ENCODE data around the gene TAGAP.

The TAGAP gene

GRCh38 chr6:159017757-159018559 is 26.8 kb downstream of the TAGAP start:
- TF ChIP-seq SNAI2 (CRISPR knock-in tag; IDR thresholded peaks at IDR 0.05) (no peak), ESRRG (CRISPR knock-in tag; IDR thresholded peaks at IDR 0.05) (no peak), PATZ1 (CRISPR knock-in tag; IDR thresholded peaks at IDR 0.05; ENCODE audit: borderline replicate concordance) (no peak), TSHZ2 (CRISPR knock-in tag; IDR thresholded peaks at IDR 0.05) (no peak), OSR1 (CRISPR knock-in tag; IDR thresholded peaks at IDR 0.05) (no peak), ISL1 (CRISPR knock-in tag; IDR thresholded peaks at IDR 0.05) (no peak), POU6F1 (CRISPR knock-in tag; IDR thresholded peaks at IDR 0.05; ENCODE audit: borderline replicate concordance, low read depth) (no peak), TOX (CRISPR knock-in tag; IDR thresholded peaks at IDR 0.05; ENCODE audit: borderline replicate concordance) (no peak), ZC3H10 (CRISPR knock-in tag; IDR thresholded peaks at IDR 0.05) (no peak), ZNF8 (CRISPR knock-in tag; IDR thresholded peaks at IDR 0.05) (no peak), CREB5 (CRISPR knock-in tag; IDR thresholded peaks at IDR 0.05; ENCODE audit: low read depth) (no peak), ZNF70 (CRISPR knock-in tag; IDR thresholded peaks at IDR 0.05) (no peak), CSRNP3 (CRISPR knock-in tag; IDR thresholded peaks at IDR 0.05) (no peak), PPARA (CRISPR knock-in tag; IDR thresholded peaks at IDR 0.05; ENCODE audit: borderline replicate concordance) (no peak), ZFP30 (CRISPR knock-in tag; IDR thresholded peaks at IDR 0.05) (no peak), ZFP3 (CRISPR knock-in tag; IDR thresholded peaks at IDR 0.05) (no peak)
- no peak for ATAC-seq

GRCh38 chr6:159014406-159014805 is 30.4 kb downstream of the TAGAP start:
- no peak for ATAC-seq
- TF ChIP-seq TOX (CRISPR knock-in tag; IDR thresholded peaks at IDR 0.05; ENCODE audit: borderline replicate concordance) (no peak), TSHZ2 (CRISPR knock-in tag; IDR thresholded peaks at IDR 0.05) (no peak), CSDC2 (CRISPR knock-in tag; IDR thresholded peaks at IDR 0.05) (no peak), TCF4 (CRISPR knock-in tag; IDR thresholded peaks at IDR 0.05; ENCODE audit: borderline replicate concordance) (no peak), ZNF70 (CRISPR knock-in tag; IDR thresholded peaks at IDR 0.05) (no peak), CSRNP3 (CRISPR knock-in tag; IDR thresholded peaks at IDR 0.05) (no peak), CREB5 (CRISPR knock-in tag; IDR thresholded peaks at IDR 0.05; ENCODE audit: low read depth) (no peak), ARNTL (CRISPR knock-in tag; IDR thresholded peaks at IDR 0.05; ENCODE audit: borderline replicate concordance, low read depth) (no peak), BACH2 (CRISPR knock-in tag; IDR thresholded peaks at IDR 0.05; ENCODE audit: borderline replicate concordance) (no peak), PPARA (CRISPR knock-in tag; IDR thresholded peaks at IDR 0.05; ENCODE audit: borderline replicate concordance) (no peak), ZNF8 (CRISPR knock-in tag; IDR thresholded peaks at IDR 0.05) (no peak), ZC3H10 (CRISPR knock-in tag; IDR thresholded peaks at IDR 0.05) (no peak), POU6F1 (CRISPR knock-in tag; IDR thresholded peaks at IDR 0.05; ENCODE audit: borderline replicate concordance, low read depth) (no peak)

Measured in SK-N-SH treated with all-trans-retinoic acid at 6 μM for 48 hours (cell line).